Measurements from ENCODE around the gene NRXN2. TPM values are rescaled to one million over a fixed set of nuclear protein-coding genes. Genes with fewer than 3 reads are reported as not detected.

Gene NRXN2
- total and polyA plus RNA-seq, 2 of the 13 experiments (the other 11 are each of a cell fraction or from before 2014, with no cell fraction given), result not detected

- Histone ChIP-seq H3K79me2 (ENCODE audit: insufficient read depth, low read length) (no peaks in the 10 kb centered on the region), H3K4me2 (ENCODE audit: low read depth, low read length) (peak overlapping the region; percentile 50), H3K4me3 (replicated peaks in 1 of 3; ENCODE audit: insufficient read depth in 1 of 3, low read depth in 2 of 3, low read length in 3 of 3) (0 out of 6 replicates have a peak overlapping the region, but pooled peaks of 1 of the 3 experiments have one; percentile 9), H3K4me1 (ENCODE audit: insufficient read depth, low read length) (peaks cover 46% of the 10 kb centered on the region), H3K27ac (ENCODE audit: extremely low read length, insufficient read depth, low read length) (no peak overlapping the region), H3K36me3 (replicated peaks in 1 of 2; ENCODE audit: control insufficient read depth in 1 of 2, insufficient read depth in 2 of 2, low read length in 2 of 2) (no peaks in the 10 kb centered on the region), H3K9ac (ENCODE audit: insufficient read depth, low read depth, low read length) (no peak overlapping the region), H4K20me1 (ENCODE audit: insufficient read depth, low read length) (no peaks in the 10 kb centered on the region), H3K27me3 (ENCODE audit: control insufficient read depth in 1 of 2, insufficient read depth in 2 of 2, low read length in 2 of 2) (peaks cover 4 to 20% of the 10 kb centered on the region in 2 experiments; a peak in 3 of 5 replicates), H2AFZ (ENCODE audit: low read length) (no peak overlapping the region), H3K9me3 (ENCODE audit: low read length) (no peaks in the 10 kb centered on the region)
- FAIRE-seq (peak; percentile 51), DNase-seq (ENCODE audit: low spot score) (peak; percentile 41), ATAC-seq (peak; percentile 64)
- CTCF ChIA-PET (ENCODE audit: low intra/inter-chr PET ratio, low total read pairs), result no interaction called here
- POLR2A ChIA-PET, result interaction anchor here (1.4 to 1.7 kb wide), 2 partner anchors 9 to 15 kb away, joined by 5 read pairs; no protein-coding TSS in a partner anchor
- WGBS (ENCODE audit: low lambda C conversion rate), result 36% methylated on average over 12 of the region's 17 CpGs
- no TSS peak for BruUV-seq (replicated peaks)
- intact Hi-C loops (cut with micrococcal nuclease; ENCODE audit: unreplicated experiment), result no loop called here
- in situ Hi-C loops (cut with HindIII; ENCODE audit: extremely low pct_ligation_motif_present, low pct_unique_long_range_greater_than_20kb), result no loop called here
- TF ChIP-seq SOX5 (CRISPR knock-in tag; IDR thresholded peaks at IDR 0.05; ENCODE audit: borderline replicate concordance) (peak; percentile 26; the same call in 1 of the 2 replicates), NCOA2 (CRISPR knock-in tag; IDR thresholded peaks at IDR 0.05) (0 out of 2 replicates have a peak, but pooled peaks have one; percentile 25), EP300 (IDR thresholded peaks at IDR 0.05; ENCODE audit: low read depth in 2 of 2, low read length in 2 of 2) (0 out of 4 replicates have a peak, but pooled peaks of 1 of the 2 experiments have one; percentile 6), EP300 (CRISPR knock-in tag; IDR thresholded peaks at IDR 0.05; ENCODE audit: borderline replicate concordance) (no peak; the same call in 1 of the 2 replicates), ELK4 (CRISPR knock-in tag; IDR thresholded peaks at IDR 0.05; ENCODE audit: borderline replicate concordance) (no peak), SOX13 (IDR thresholded peaks at IDR 0.05) (no peak), SOX13 (CRISPR knock-in tag; conservative IDR thresholded peaks at IDR 0.05 in 1 of 2, IDR thresholded peaks at IDR 0.05 in 1 of 2) (peak in 1 of 2 experiments; percentile 29; a peak in 1 of 4 replicates), HNRNPL (IDR thresholded peaks at IDR 0.05; ENCODE audit: low read depth, low read length) (0 out of 2 replicates have a peak, but pooled peaks have one; percentile 47), GABPB1 (CRISPR knock-in tag; IDR thresholded peaks at IDR 0.05) (peak; percentile 30; the same call in 1 of the 2 replicates), PPARG (CRISPR knock-in tag; conservative IDR thresholded peaks at IDR 0.05) (0 out of 2 replicates have a peak, but pooled peaks have one; percentile 17), ZFP37 (CRISPR knock-in tag; IDR thresholded peaks at IDR 0.05; ENCODE audit: borderline replicate concordance) (no peak), ZNF850 (CRISPR knock-in tag; conservative IDR thresholded peaks at IDR 0.05) (0 out of 2 replicates have a peak, but pooled peaks have one; percentile 46), SKIL (CRISPR knock-in tag; IDR thresholded peaks at IDR 0.05; ENCODE audit: borderline replicate concordance) (no peak), ZNF605 (CRISPR knock-in tag; IDR thresholded peaks at IDR 0.05) (no peak), SPEN (CRISPR knock-in tag; IDR thresholded peaks at IDR 0.05; ENCODE audit: low read depth) (no peak), CBFB (CRISPR knock-in tag; IDR thresholded peaks at IDR 0.05) (no peak), ZNF143 (CRISPR knock-in tag; IDR thresholded peaks at IDR 0.05) (0 out of 2 replicates have a peak, but pooled peaks have one; percentile 22), ZFP82 (CRISPR knock-in tag; IDR thresholded peaks at IDR 0.05; ENCODE audit: borderline replicate concordance) (0 out of 2 replicates have a peak, but pooled peaks have one; percentile 35), HDAC1 (CRISPR knock-in tag; IDR thresholded peaks at IDR 0.05) (peak; percentile 42; the same call in 1 of the 2 replicates), HNF4G (IDR thresholded peaks at IDR 0.05; ENCODE audit: borderline replicate concordance, low read depth, low read length) (no peak), HNF4G (CRISPR knock-in tag; IDR thresholded peaks at IDR 0.05; ENCODE audit: borderline replicate concordance, low read depth) (peak; percentile 51; the same call in 1 of the 2 replicates)
These were observed 141.9 kb downstream of the NRXN2 start for GRCh38 chr11:64581057-64581523.
